ENCODE measurements around the gene RAB14.

The RAB14 gene

DNA sequence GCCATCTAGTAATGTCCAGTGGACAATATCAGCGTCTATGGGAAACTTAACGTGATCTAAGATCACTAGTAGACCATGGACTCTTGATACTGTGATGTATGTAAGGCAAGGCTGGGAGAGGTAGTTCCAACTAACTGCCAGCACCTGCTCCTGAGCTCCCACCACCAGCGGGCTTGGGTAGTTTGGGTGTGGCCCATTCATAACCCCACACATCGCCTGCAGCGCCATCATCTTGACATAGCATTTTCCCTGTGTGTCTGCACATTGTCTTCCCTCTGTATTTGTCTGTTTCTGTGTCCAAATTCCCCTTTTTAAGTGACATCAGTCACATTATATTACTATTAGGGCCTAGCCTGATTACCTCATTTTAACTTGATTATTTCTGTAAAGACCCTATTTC is 38.2 kb upstream of the RAB14 start:
- H4K20me1 ChIP-seq (ENCODE audit: control insufficient read depth, insufficient read depth, low read depth, low read length), result no peaks in the 10 kb centered on the region
- no peaks in the 10 kb centered on the region for H3K4me1 ChIP-seq (ENCODE audit: control insufficient read depth, low read length)
- H3K4me3 ChIP-seq (ENCODE audit: low read length), result no peak overlapping the region
- no peaks in the 10 kb centered on the region for H3K36me3 ChIP-seq (ENCODE audit: control insufficient read depth, low read length)
- TF ChIP-seq, protein P1, sequence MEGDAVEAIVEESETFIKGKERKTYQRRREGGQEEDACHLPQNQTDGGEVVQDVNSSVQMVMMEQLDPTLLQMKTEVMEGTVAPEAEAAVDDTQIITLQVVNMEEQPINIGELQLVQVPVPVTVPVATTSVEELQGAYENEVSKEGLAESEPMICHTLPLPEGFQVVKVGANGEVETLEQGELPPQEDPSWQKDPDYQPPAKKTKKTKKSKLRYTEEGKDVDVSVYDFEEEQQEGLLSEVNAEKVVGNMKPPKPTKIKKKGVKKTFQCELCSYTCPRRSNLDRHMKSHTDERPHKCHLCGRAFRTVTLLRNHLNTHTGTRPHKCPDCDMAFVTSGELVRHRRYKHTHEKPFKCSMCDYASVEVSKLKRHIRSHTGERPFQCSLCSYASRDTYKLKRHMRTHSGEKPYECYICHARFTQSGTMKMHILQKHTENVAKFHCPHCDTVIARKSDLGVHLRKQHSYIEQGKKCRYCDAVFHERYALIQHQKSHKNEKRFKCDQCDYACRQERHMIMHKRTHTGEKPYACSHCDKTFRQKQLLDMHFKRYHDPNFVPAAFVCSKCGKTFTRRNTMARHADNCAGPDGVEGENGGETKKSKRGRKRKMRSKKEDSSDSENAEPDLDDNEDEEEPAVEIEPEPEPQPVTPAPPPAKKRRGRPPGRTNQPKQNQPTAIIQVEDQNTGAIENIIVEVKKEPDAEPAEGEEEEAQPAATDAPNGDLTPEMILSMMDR (IDR thresholded peaks at IDR 0.05; ENCODE audit: low read depth, low read length, poor library complexity, severe bottlenecking), result no peak
- H3F3A ChIP-seq (ENCODE audit: control insufficient read depth, insufficient read depth), result no peaks in the 10 kb centered on the region
- no peaks in the 10 kb centered on the region for H3K27me3 ChIP-seq (ENCODE audit: control insufficient read depth, low read length)
- H3K27ac ChIP-seq (ENCODE audit: low read depth, low read length), result no peak overlapping the region
- H3K79me2 ChIP-seq (ENCODE audit: control insufficient read depth, low read length), result no peaks in the 10 kb centered on the region
- no peak overlapping the region for H3K4me2 ChIP-seq (ENCODE audit: low read length)
- H3K9me2 ChIP-seq (replicated peaks; ENCODE audit: control insufficient read depth, low read length), result no peaks in the 10 kb centered on the region
- H3K9me3 ChIP-seq (ENCODE audit: control insufficient read depth, insufficient read depth, low read length), result 0 out of 2 replicates have a peak, but pooled peaks cover 2% of the 10 kb centered on the region

DNA sequence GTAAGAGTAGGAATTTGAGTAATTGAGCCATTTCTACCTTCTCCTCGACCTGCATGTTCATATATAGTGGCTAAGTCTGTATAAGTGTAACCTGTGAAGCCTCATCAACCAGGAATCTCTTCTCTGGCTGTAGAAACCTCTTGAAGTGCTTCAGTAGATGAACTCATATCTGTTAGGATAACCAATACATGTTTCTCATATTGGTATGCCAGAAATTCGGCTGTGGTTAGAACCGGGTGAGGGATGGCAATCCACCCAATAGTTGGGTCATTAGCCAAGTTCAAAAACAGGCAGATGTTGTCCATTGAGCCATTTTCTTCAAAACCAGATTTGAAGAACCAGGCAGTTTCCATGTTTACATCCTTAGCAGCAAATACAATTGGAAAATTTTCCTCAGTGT is 37.4 kb upstream of the RAB14 start:
- H3K36me3 ChIP-seq (ENCODE audit: control insufficient read depth, low read length), result no peaks in the 10 kb centered on the region
- H3K9me3 ChIP-seq (ENCODE audit: control insufficient read depth, insufficient read depth, low read length), result 0 out of 2 replicates have a peak, but pooled peaks cover 2% of the 10 kb centered on the region
- no peak for TF ChIP-seq EZH2phosphoT487 (IDR thresholded peaks at IDR 0.05; ENCODE audit: borderline replicate concordance, low read length)
- TF ChIP-seq, protein P1 (IDR thresholded peaks at IDR 0.05; ENCODE audit: low read depth, low read length, poor library complexity, severe bottlenecking), result no peak
- H3K27ac ChIP-seq (ENCODE audit: low read depth, low read length), result no peak overlapping the region
- no peaks in the 10 kb centered on the region for H3K79me2 ChIP-seq (ENCODE audit: control insufficient read depth, low read length)
- H3K27me3 ChIP-seq (ENCODE audit: control insufficient read depth, low read length), result no peaks in the 10 kb centered on the region
- no peak overlapping the region for H3K4me3 ChIP-seq (ENCODE audit: low read length)
- H3F3A ChIP-seq (ENCODE audit: control insufficient read depth, insufficient read depth), result no peaks in the 10 kb centered on the region
- H4K20me1 ChIP-seq (ENCODE audit: control insufficient read depth, insufficient read depth, low read depth, low read length), result no peaks in the 10 kb centered on the region
- H3K4me2 ChIP-seq (ENCODE audit: low read length), result no peak overlapping the region
- H3K4me1 ChIP-seq (ENCODE audit: control insufficient read depth, low read length), result no peaks in the 10 kb centered on the region
- no peaks in the 10 kb centered on the region for H3K9me2 ChIP-seq (replicated peaks; ENCODE audit: control insufficient read depth, low read length)

DNA sequence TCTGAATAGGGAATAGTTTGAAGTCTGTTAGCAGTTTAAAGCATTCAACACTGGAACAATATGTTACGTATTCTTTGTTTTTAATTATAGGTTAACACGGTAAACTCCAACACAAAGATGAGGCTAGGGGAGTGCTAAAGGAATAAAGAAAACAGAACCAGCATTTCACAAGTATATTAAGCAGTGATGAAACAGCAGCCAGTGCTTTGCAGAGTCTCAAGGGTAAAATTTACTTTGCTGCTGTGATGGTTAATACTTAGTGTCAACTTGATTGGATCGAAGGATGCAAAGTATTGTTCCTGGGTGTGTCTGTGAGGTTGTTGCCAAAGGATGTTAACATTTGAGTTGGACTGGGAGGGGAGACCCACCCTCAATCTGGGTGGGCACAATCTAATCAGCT is 36.2 kb upstream of the RAB14 start:
- H3K4me3 ChIP-seq (ENCODE audit: low read length), result no peak overlapping the region
- H3K4me2 ChIP-seq (ENCODE audit: low read length), result no peak overlapping the region
- no peaks in the 10 kb centered on the region for H3K9me2 ChIP-seq (replicated peaks; ENCODE audit: control insufficient read depth, low read length)
- no peaks in the 10 kb centered on the region for H3K36me3 ChIP-seq (ENCODE audit: control insufficient read depth, low read length)
- no peaks in the 10 kb centered on the region for H4K20me1 ChIP-seq (ENCODE audit: control insufficient read depth, insufficient read depth, low read depth, low read length)
- H3K9me3 ChIP-seq (ENCODE audit: control insufficient read depth, insufficient read depth, low read length), result no peaks in the 10 kb centered on the region
- H3F3A ChIP-seq (ENCODE audit: control insufficient read depth, insufficient read depth), result no peaks in the 10 kb centered on the region
- no peaks in the 10 kb centered on the region for H3K4me1 ChIP-seq (ENCODE audit: control insufficient read depth, low read length)
- H3K27ac ChIP-seq (ENCODE audit: low read depth, low read length), result no peak overlapping the region
- H3K27me3 ChIP-seq (ENCODE audit: control insufficient read depth, low read length), result no peaks in the 10 kb centered on the region
- no peaks in the 10 kb centered on the region for H3K79me2 ChIP-seq (ENCODE audit: control insufficient read depth, low read length)
- TF ChIP-seq, protein P1 (IDR thresholded peaks at IDR 0.05; ENCODE audit: low read depth, low read length, poor library complexity, severe bottlenecking), result no peak
- no peak for TF ChIP-seq EZH2phosphoT487 (IDR thresholded peaks at IDR 0.05; ENCODE audit: borderline replicate concordance, low read length)

DNA sequence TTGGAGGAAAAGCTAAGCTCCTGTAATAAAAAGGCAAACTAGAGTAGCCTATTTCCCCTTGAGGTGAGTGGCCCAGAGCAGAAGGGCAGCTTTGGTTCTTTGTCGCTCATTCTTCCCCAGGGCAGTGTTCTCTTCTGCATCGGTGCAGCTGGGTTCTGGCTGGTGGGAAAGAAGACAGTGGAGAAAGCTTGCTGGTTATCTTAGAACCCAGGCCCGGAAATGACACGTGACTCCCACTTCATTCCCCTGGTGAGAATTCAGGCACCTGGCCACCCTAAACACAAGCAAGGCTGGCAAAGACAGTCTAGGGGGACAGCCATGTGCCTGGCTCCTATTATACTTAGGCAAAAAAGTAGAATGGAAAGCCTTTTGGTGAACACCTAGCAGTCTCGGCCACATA is 33.8 kb upstream of the RAB14 start:
- Histone ChIP-seq H3K27me3 (ENCODE audit: control insufficient read depth, low read length) (no peaks in the 10 kb centered on the region), H3K36me3 (ENCODE audit: control insufficient read depth, low read length) (no peaks in the 10 kb centered on the region; the same call in 1 of the 2 replicates), H3K4me1 (ENCODE audit: control insufficient read depth, low read length) (no peaks in the 10 kb centered on the region)

More for the DNA sequence above, 33.8 kb upstream of the RAB14 start:
- Histone ChIP-seq H3K4me2 (ENCODE audit: low read length) (no peak overlapping the region), H4K20me1 (ENCODE audit: control insufficient read depth, insufficient read depth, low read depth, low read length) (no peaks in the 10 kb centered on the region), H3K9me3 (ENCODE audit: control insufficient read depth, insufficient read depth, low read length) (no peaks in the 10 kb centered on the region), H3F3A (ENCODE audit: control insufficient read depth, insufficient read depth) (no peaks in the 10 kb centered on the region), H3K79me2 (ENCODE audit: control insufficient read depth, low read length) (no peaks in the 10 kb centered on the region), H3K4me3 (ENCODE audit: low read length) (no peak overlapping the region), H3K9me2 (replicated peaks; ENCODE audit: control insufficient read depth, low read length) (no peaks in the 10 kb centered on the region), H3K27ac (ENCODE audit: low read depth, low read length) (no peak overlapping the region)
- TF ChIP-seq, protein P1 (IDR thresholded peaks at IDR 0.05; ENCODE audit: low read depth, low read length, poor library complexity, severe bottlenecking), result no peak
- TF ChIP-seq EZH2phosphoT487 (IDR thresholded peaks at IDR 0.05; ENCODE audit: borderline replicate concordance, low read length), result no peak

Data from DOHH2 (cell line).